Activated CD4-positive, alpha-beta memory T cell treated with anti-CD3 and anti-CD28 coated beads, Interleukin-2, amount 10 ng/mL, durations not matched to agents 7 days and 5 days (primary cell): ENCODE data around the gene NTN3. TPM values are rescaled to one million over a fixed set of nuclear protein-coding genes. Genes with fewer than 3 reads are reported as not detected.
"Not testable (repeated sequence)": the region's sequence is repeated elsewhere in the genome, so short reads cannot be mapped to it uniquely, and the experiment has no call there.

Experiments
- CTCF ChIA-PET: fragments of 350-600 bp; sonication (Branson Sonifier 250); formaldehyde crosslinking; loops from one replicate; lab custom pipeline; 2021; ENCODE audit warnings: antibody characterized with exemption, inconsistent platforms; lab: Charles Lee
- POLR2A ChIA-PET: fragments of 350-600 bp; sonication (Branson Sonifier 250); formaldehyde crosslinking; loops from one replicate; lab custom pipeline; 2021; ENCODE audit warnings: antibody characterized with exemption; lab: Charles Lee
- DNase-seq: peaks from one replicate; pipeline ENCODE4 v3.0.0-alpha.2; 2020
- H3K27ac Mint-ChIP-seq: one replicate; pipeline ENCODE4 v1.8.0; 2021; ENCODE audit warnings: mild to moderate bottlenecking, mixed read lengths
- H3K27me3 Mint-ChIP-seq: one replicate; pipeline ENCODE4 v1.8.0; 2021; ENCODE audit warnings: mixed read lengths
- H3K36me3 Mint-ChIP-seq: one replicate; pipeline ENCODE4 v1.8.0; 2021; ENCODE audit warnings: low read depth, mixed read lengths
- H3K4me1 Mint-ChIP-seq: one replicate; pipeline ENCODE4 v1.8.0; 2021; ENCODE audit warnings: mixed read lengths
- H3K4me3 Mint-ChIP-seq: one replicate; pipeline ENCODE4 v1.8.0; 2021; ENCODE audit warnings: mild to moderate bottlenecking, mixed read lengths
- H3K9me3 Mint-ChIP-seq: one replicate; pipeline ENCODE4 v1.8.0; 2021; ENCODE audit warnings: mixed read lengths
- total RNA-seq, 2 experiments: library from RNA; stranded (reverse); gene quantifications; one replicate each; pipeline ENCODE4 v1.2.3, GENCODE V29; 2021

The NTN3 gene
- total RNA-seq, 2 experiments from 2014 or later, result not detected

- DNase-seq, result peak; percentile 29
- H3K27me3 Mint-ChIP-seq, result no peaks in the 10 kb centered on the region
- ChIA-PET POLR2A (interaction anchor here (0.6 to 2.1 kb wide), 20 partner anchors 9 to 323 kb away, joined by 3 to 11 read pairs (median 4); partner anchors contain the start of genes AMDHD2, ECI1, PDPK1 and RNPS1), CTCF (interaction anchor here (0.6 to 2.7 kb wide), 6 partner anchors 9 to 160 kb away, joined by 3 to 13 read pairs (median 4); partner anchors contain the start of gene TBC1D24)
- H3K4me1 Mint-ChIP-seq, result peaks cover 36% of the 10 kb centered on the region
- H3K27ac Mint-ChIP-seq, result peak overlapping the region; percentile 68
- peaks cover 39% of the 10 kb centered on the region for H3K36me3 Mint-ChIP-seq
- H3K9me3 Mint-ChIP-seq, result no peaks in the 10 kb centered on the region
- H3K4me3 Mint-ChIP-seq, result peak overlapping the region; percentile 90
Measured at GRCh38 chr16:2429771-2430663, 41.1 kb upstream of the NTN3 start.

GRCh38 chr16:2432286-2432685, 38.8 kb upstream of the NTN3 start:
- Mint-ChIP-seq H3K27ac (no peak overlapping the region), H3K4me1 (peaks cover 38% of the 10 kb centered on the region), H3K9me3 (no peaks in the 10 kb centered on the region), H3K27me3 (no peaks in the 10 kb centered on the region), H3K36me3 (peaks cover 60% of the 10 kb centered on the region), H3K4me3 (no peak overlapping the region)
- ChIA-PET POLR2A (no interaction called here), CTCF (no interaction called here)
- no peak for DNase-seq

- H3K9me3 Mint-ChIP-seq, result no peaks in the 10 kb centered on the region
- no peaks in the 10 kb centered on the region for H3K27me3 Mint-ChIP-seq
- H3K4me3 Mint-ChIP-seq, result no peak overlapping the region
- POLR2A ChIA-PET, result no interaction called here
- CTCF ChIA-PET, result no interaction called here
- peaks cover 35% of the 10 kb centered on the region for H3K4me1 Mint-ChIP-seq
- no peak for DNase-seq
- H3K27ac Mint-ChIP-seq, result no peak overlapping the region
- peaks cover 64% of the 10 kb centered on the region for H3K36me3 Mint-ChIP-seq
Measured at GRCh38 chr16:2432801-2433505, 38.1 kb upstream of the NTN3 start.

- H3K36me3 Mint-ChIP-seq, result peaks cover 82% of the 10 kb centered on the region
Measured at GRCh38 chr16:2435236-2435635, 35.9 kb upstream of the NTN3 start.

GRCh38 chr16:2436110-2436509, 35.0 kb upstream of the NTN3 start:
- no peaks in the 10 kb centered on the region for H3K27me3 Mint-ChIP-seq
- POLR2A ChIA-PET, result interaction anchor here (1.4 kb wide), 1 partner anchor 15 kb away, joined by 5 read pairs; no protein-coding TSS in a partner anchor
- no peak overlapping the region for H3K4me3 Mint-ChIP-seq
- H3K36me3 Mint-ChIP-seq, result peaks cover 78% of the 10 kb centered on the region
- H3K4me1 Mint-ChIP-seq, result peaks cover 34% of the 10 kb centered on the region
- CTCF ChIA-PET, result no interaction called here
- no peak overlapping the region for H3K27ac Mint-ChIP-seq
- DNase-seq, result no peak
- no peaks in the 10 kb centered on the region for H3K9me3 Mint-ChIP-seq

More at GRCh38 chr16:2435236-2435635, 35.9 kb upstream of the NTN3 start:
- H3K27me3 Mint-ChIP-seq, H3K27ac Mint-ChIP-seq, H3K9me3 Mint-ChIP-seq, H3K4me3 Mint-ChIP-seq, CTCF ChIA-PET, DNase-seq: not testable (repeated sequence)
- POLR2A ChIA-PET, result interaction anchor here (1.4 kb wide), 1 partner anchor 15 kb away, joined by 5 read pairs; no protein-coding TSS in a partner anchor
- peaks cover 39% of the 10 kb centered on the region for H3K4me1 Mint-ChIP-seq

DNA sequence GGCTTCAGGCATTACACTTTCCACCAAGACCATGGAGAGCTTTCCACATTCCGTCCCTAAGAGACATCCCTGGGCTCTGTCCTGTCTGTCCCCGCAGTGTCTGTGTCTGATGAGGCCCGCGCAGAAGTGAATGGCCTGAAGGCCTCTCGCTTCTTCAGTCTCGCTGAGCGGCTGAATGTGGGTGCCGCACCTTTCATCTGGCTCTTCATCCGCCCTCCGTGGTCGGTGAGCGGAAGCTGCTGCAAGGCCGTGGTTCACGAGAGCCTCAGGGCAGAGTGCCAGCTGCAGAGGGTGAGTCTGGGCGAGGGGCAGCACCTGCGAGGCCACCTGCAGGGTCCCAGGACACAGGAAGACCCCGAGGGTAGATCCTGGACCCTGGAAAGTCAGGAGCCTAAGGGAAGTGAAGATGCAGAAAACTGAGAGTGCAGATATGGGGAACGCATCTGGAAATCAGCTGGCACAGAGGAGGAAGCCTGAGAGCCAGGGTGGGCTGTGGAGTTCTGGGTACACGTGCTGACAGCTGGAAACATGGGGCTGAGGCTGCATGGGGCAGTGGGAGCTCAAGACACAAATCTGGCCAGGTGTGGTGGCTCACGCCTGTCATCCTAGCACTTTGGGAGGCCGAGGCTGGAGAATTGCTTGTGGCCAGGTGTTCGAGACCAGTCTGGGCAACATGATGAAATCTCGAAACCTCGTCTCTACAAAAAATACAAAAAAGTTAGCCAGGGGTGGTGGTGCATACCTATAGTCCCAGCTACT, 33.9 kb upstream of the NTN3 start:
- H3K9me3 Mint-ChIP-seq, result no peaks in the 10 kb centered on the region

GRCh38 chr16:2438121-2438520, 33.0 kb upstream of the NTN3 start:
- Mint-ChIP-seq H3K9me3 (no peaks in the 10 kb centered on the region), H3K4me3 (no peak overlapping the region), H3K36me3 (peaks cover 69% of the 10 kb centered on the region), H3K27me3 (no peaks in the 10 kb centered on the region), H3K27ac (no peak overlapping the region), H3K4me1 (peaks cover 27% of the 10 kb centered on the region)
- DNase-seq, result no peak
- ChIA-PET POLR2A (interaction anchor here (1.0 to 2.1 kb wide), 2 partner anchors 8 to 17 kb away, joined by 3 to 11 read pairs; partner anchors contain the start of gene CCNF), CTCF (no interaction called here)

More for the DNA sequence above, 33.9 kb upstream of the NTN3 start:
- peaks cover 32% of the 10 kb centered on the region for H3K4me1 Mint-ChIP-seq
- POLR2A ChIA-PET, result no interaction called here
- no peaks in the 10 kb centered on the region for H3K27me3 Mint-ChIP-seq
- peaks cover 76% of the 10 kb centered on the region for H3K36me3 Mint-ChIP-seq
- CTCF ChIA-PET, result no interaction called here
- no peak overlapping the region for H3K4me3 Mint-ChIP-seq
- no peak for DNase-seq
- no peak overlapping the region for H3K27ac Mint-ChIP-seq

DNA sequence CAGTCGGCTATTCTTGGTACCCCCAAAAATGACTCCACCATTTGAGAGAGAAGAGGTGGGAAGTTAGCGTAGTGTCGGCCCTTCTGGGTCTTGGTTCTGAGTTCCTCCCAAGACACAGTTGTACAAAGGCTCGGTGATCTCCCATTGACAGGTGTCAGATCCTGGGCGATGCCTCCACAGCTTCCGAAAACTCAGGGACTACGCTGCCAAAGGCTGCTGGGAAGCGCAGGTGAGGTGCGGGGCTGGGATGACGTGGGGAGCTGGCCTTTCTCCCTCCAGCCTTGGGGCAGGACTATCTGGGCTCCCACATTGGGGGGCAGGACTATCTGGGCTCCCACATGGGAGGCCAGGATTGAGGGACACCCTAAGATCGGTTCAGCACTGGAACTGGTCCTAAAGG, 31.5 kb upstream of the NTN3 start:
- POLR2A ChIA-PET, result interaction anchor here (0.9 to 2.2 kb wide), 4 partner anchors 10 to 20 kb away, joined by 4 to 13 read pairs (median 8); partner anchors contain the start of genes CCNF and TEDC2
- CTCF ChIA-PET, result interaction anchor here (1.5 to 3.2 kb wide), 2 partner anchors 9 to 245 kb away, joined by 4 to 13 read pairs; partner anchors contain the start of gene CCNF

DNA sequence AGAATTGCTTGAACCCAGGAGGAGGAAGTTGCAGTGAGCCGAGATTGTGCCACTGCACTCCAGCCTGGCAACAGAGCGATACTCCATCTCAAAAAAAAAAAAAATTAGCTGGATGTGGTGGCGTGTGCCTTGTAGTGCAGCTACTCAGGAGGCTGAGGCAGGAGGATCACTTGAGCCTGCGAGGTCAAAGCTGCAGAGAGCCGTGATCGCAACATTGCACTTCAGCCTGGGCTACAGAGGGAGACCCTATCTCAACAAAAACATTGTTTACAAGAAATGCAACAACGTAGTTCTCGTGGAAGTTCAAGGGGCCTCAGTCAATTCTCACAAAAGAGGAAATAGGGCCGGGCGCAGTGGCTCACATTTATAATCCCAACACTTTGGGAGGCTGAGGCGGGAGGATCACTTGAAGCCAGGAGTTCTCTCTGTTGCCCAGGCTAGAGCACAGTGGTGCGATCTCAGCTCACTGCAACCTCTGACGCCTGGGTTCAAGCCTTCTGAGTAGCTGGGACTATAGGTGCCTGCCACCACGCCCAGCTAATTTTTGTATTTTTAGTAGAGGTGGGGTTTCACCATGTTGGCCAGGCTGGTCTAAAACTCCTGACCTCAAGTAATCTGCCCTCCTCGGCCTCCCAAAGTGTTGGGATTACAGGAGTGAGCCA, 29.8 kb upstream of the NTN3 start:
- ChIA-PET POLR2A (interaction anchor here (1.6 to 2.2 kb wide), 2 partner anchors 9 to 12 kb away, joined by 5 to 13 read pairs; partner anchors contain the start of gene CCNF), CTCF (interaction anchor here (1.5 to 3.2 kb wide), 3 partner anchors 11 to 246 kb away, joined by 4 to 13 read pairs (median 6); partner anchors contain the start of genes CCNF and TEDC2)
- peaks cover 22% of the 10 kb centered on the region for H3K4me1 Mint-ChIP-seq
- not testable (repeated sequence) for DNase-seq, H3K9me3 Mint-ChIP-seq, H3K4me3 Mint-ChIP-seq, H3K27ac Mint-ChIP-seq, H3K27me3 Mint-ChIP-seq
- H3K36me3 Mint-ChIP-seq, result peaks cover 68% of the 10 kb centered on the region

More for the DNA sequence above, 31.5 kb upstream of the NTN3 start:
- Mint-ChIP-seq H3K4me1 (peaks cover 23% of the 10 kb centered on the region), H3K9me3 (no peaks in the 10 kb centered on the region), H3K4me3 (no peak overlapping the region), H3K27me3 (no peaks in the 10 kb centered on the region), H3K27ac (peak overlapping the region; percentile 64), H3K36me3 (peaks cover 68% of the 10 kb centered on the region)
- DNase-seq, result no peak

- Mint-ChIP-seq H3K9me3 (no peaks in the 10 kb centered on the region), H3K36me3 (peaks cover 62% of the 10 kb centered on the region)
Measured at GRCh38 chr16:2443555-2443954, 27.5 kb upstream of the NTN3 start.

GRCh38 chr16:2447920-2448583, 23.0 kb upstream of the NTN3 start:
- POLR2A ChIA-PET, result no interaction called here
- H3K36me3 Mint-ChIP-seq, result peaks cover 69% of the 10 kb centered on the region

More at GRCh38 chr16:2443555-2443954, 27.5 kb upstream of the NTN3 start:
- H3K4me1 Mint-ChIP-seq, result peaks cover 18% of the 10 kb centered on the region
- no peak for DNase-seq
- no peak overlapping the region for H3K27ac Mint-ChIP-seq
- ChIA-PET POLR2A (interaction anchor here (1.8 kb wide), 1 partner anchor 14 kb away, joined by 9 read pairs; the partner anchor contains the start of gene CCNF), CTCF (interaction anchor here (0.9 kb wide), 1 partner anchor 16 kb away, joined by 4 read pairs; the partner anchor contains the start of gene TEDC2)
- no peak overlapping the region for H3K4me3 Mint-ChIP-seq
- no peaks in the 10 kb centered on the region for H3K27me3 Mint-ChIP-seq

More at GRCh38 chr16:2447920-2448583, 23.0 kb upstream of the NTN3 start:
- no peaks in the 10 kb centered on the region for H3K4me1 Mint-ChIP-seq
- H3K27ac Mint-ChIP-seq, result no peak overlapping the region
- CTCF ChIA-PET, result no interaction called here
- DNase-seq, result no peak
- no peak overlapping the region for H3K4me3 Mint-ChIP-seq
- H3K27me3 Mint-ChIP-seq, result no peaks in the 10 kb centered on the region
- no peaks in the 10 kb centered on the region for H3K9me3 Mint-ChIP-seq
